GM18526 (cell line): ENCODE data around the gene EPM2A.

Experiments used
- POLR2A ChIP-seq: IDR thresholded peaks from 3 replicates; pipeline ENCODE4 v1.6.1; 2011; ENCODE audit not compliant: insufficient read length; ENCODE audit errors: extremely low read depth

The EPM2A gene

GRCh38 chr6:145735356-145736165 is at the start of gene EPM2A:
EPM2A (minus strand) TSS chr6:145735520; CDS start chr6:145735498, 22 bp downstream.
- TF ChIP-seq POLR2A, result peak; percentile 69

- no peak for TF ChIP-seq POLR2A
Measured at GRCh38 chr6:145784683-145785082, 49.4 kb upstream of the EPM2A start.

DNA sequence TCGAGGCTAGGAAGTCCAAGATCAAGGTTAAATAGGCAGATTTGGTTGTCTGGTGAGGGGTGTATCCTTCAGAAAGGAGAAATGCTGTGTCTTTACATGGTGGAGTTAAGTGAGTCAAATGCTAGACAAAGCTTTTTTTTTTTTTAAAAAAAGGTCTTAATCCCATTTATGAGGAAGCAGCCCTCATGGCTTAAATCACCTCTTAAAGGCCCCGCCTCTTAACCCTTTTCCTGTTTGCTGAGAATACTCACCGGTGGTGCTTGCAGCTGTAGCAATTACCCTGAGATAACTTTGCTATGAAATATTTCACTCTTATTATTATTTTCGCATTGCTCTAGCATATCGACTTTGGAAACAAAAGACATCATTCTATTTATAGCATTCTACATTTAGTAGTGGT is 48.5 kb upstream of the EPM2A start:
- TF ChIP-seq POLR2A, result no peak

DNA sequence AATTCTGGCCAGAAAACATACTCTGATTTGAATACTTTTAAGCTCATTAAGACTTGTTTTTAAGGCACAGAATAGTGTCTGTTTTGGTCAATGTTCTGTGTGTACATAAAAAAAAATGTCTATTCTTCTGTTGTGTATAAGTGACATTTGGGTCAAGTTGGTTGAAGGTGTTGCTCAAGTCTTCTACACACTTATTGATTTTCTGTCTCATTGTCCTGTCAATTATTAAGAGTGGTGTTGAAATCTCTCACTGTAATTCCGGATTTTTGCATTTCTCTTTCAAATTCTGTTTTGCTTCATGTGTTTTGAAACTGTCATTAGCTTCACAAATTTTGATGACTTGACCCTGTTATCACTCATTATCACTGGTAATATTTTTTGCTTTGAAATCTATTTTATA is 37.5 kb upstream of the EPM2A start:
- TF ChIP-seq POLR2A, result no peak

DNA sequence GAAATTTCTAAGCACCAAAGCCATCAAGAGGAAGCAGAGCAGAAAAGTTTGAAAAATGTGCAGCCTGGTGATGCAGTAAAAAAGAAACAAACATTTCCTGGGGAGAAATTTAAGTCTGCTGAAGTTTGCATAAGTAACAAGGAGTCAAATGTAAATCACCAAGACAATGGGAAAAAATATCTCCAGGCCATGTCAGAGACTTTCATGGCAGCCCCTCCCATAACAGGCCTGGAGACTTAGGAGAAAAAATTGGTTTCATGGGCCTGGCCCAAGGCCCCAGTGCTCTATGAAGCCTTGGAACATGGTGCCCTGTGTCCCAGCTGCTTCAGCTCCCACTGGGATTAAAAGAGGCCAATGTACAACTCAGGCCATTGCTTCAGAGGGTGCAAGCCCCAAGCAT is 30.1 kb upstream of the EPM2A start:
- TF ChIP-seq POLR2A, result no peak

DNA sequence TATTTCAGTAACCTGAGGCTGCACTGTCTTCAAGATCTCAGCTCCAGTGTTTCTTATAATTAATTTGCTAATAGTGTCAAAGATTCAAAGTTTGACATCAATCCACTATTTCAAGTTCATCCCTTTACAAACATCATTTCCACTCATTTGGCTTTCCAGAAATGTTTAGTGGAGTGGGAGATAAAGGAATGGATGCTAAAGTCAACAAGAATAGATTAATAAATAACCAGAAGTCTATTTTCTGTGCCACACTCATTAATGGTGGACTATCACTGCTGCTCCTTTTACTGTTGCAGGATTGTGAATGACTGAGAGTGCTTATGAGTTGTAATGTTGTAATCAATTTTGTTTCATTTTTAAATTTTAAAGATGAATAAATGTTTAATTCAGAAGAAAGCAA is 28.4 kb upstream of the EPM2A start:
- TF ChIP-seq POLR2A, result no peak

DNA sequence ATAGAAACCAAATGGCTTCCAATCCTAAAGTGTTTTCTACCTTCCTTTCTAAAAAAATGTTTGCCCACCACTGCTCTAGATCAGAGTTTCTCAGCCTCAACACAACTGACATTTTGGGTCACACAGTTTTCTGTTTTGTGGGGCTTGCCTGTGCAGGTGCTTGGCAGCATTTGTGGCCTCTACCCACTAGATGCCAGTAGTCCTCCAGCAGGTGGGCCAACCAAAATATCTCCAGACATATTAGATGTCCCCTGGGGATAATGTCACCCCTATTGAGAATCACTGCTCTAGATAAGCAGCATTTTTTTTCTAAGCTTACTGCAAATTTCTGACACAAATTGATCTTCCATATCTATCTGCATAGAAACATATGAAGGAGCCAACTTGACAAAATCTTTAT is 26.3 kb upstream of the EPM2A start:
- no peak for TF ChIP-seq POLR2A

- TF ChIP-seq POLR2A, result no peak
Measured at GRCh38 chr6:145758113-145758512, 22.8 kb upstream of the EPM2A start.

- no peak for TF ChIP-seq POLR2A
Measured at GRCh38 chr6:145756170-145756662, 20.9 kb upstream of the EPM2A start.

DNA sequence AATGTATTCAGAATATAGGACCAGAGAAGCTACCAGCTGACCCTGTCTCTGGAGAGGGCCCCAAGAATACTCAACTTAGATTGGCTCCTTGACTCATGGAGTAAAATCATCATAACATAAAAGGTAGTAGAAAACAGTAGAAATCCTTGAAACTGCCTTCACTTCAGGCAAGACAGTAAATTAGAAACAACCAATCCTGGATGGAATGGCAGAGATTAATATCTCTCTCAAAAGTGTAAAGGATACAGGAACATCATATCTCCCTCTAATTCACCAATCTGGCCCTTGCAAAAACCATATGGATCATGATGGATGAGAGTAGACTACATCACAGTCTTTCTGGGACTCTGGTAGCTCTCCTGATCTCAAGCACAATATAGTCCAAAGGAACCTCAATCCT is 20.4 kb upstream of the EPM2A start:
- no peak for TF ChIP-seq POLR2A

- TF ChIP-seq POLR2A, result no peak
Measured at GRCh38 chr6:145752638-145753037, 17.3 kb upstream of the EPM2A start.

DNA sequence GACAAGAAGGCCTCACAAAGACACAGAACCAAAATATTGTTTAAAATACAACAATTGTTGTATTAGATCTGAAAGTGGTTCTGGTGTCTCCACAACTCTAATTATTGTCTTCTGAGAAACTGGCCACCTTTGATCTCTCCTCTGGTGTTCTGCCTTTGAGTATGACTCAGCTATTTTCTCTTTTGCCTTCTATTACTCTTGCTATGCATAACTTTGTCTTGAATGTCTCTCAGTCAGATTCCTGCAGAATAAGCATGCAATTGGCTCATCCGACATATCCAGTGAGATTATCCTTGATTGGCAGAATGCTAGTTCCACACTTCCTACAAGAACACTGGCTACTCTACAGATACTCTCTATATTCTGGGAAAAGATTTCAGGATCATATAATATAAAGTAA is 14.3 kb upstream of the EPM2A start:
- TF ChIP-seq POLR2A, result no peak

- TF ChIP-seq POLR2A, result no peak
Measured at GRCh38 chr6:145745861-145746260, 10.5 kb upstream of the EPM2A start.

DNA sequence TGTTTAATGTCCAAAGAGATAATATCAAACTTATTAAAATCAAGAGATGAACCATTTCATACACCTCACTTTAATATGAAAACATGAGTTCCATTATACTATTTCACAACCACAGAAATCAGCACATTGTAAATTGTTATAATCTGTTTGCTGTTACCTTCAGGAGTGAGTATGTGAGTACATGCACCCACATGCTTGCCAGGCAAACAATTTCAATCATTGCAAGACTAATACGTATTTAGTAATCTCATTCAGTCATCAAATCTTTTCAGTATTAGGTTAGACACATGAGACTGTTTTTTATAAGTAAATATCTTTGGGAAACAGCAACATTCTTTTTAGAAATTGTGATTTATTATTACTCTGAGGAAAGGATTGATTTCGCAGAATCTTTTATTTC is 9.3 kb upstream of the EPM2A start:
- no peak for TF ChIP-seq POLR2A

- TF ChIP-seq POLR2A, result no peak
Measured at GRCh38 chr6:145743332-145743731, 8.0 kb upstream of the EPM2A start.

- TF ChIP-seq POLR2A, result no peak
Measured at GRCh38 chr6:145738265-145738664, 2.9 kb upstream of the EPM2A start.

GRCh38 chr6:145736661-145737144 is 1.4 kb upstream of the EPM2A start:
- no peak for TF ChIP-seq POLR2A
